NT2/D1 (cell line): ENCODE measurements around the gene TSPAN14.

ENCODE experiments used
- SUZ12 ChIP-seq: IDR thresholded peaks from 2 replicates; pipeline ENCODE4 v1.6.1; 2011; ENCODE audit not compliant: insufficient read length, insufficient read depth; ENCODE audit errors: extremely low read depth
- YY1 ChIP-seq: IDR thresholded peaks from 2 replicates; pipeline ENCODE4 v1.6.1; 2011; ENCODE audit not compliant: insufficient read length, insufficient read depth

GRCh38 chr10:80453842-80454512 lies at the start of gene TSPAN14:
- TF ChIP-seq YY1, result no peak
- TF ChIP-seq SUZ12, result no peak
